K562 (cell line): ENCODE data around the gene ZBTB48. TPM values are rescaled to one million over a fixed set of nuclear protein-coding genes. Genes with fewer than 3 reads are reported as not detected.

ENCODE experiments used
- FOXJ3 ChIP-seq: sonication (generic); formaldehyde crosslinking; IDR thresholded peaks from 2 replicates; pipeline ENCODE4 v1.4.0; 2020; ENCODE audit warnings: mild to moderate bottlenecking, missing genetic modification reagents
- GABPA ChIP-seq: fragments of 200-800 bp; sonication (Bioruptor generic); conservative IDR thresholded peaks from 2 replicates; pipeline ENCODE4 v1.6.1; 2016; ENCODE audit warnings: low read depth, missing genetic modification characterization, missing compliant biosample characterization
- HNRNPH1 ChIP-seq: fragments of 200-400 bp; formaldehyde crosslinking; optimal IDR thresholded peaks from 2 replicates; pipeline ENCODE3; 2017; ENCODE audit warnings: low read depth, mild to moderate bottlenecking, low read length, moderate library complexity
- SAFB ChIP-seq: fragments of 200-400 bp; formaldehyde crosslinking; IDR thresholded peaks from 2 replicates; pipeline ENCODE4 v1.6.1; 2017; ENCODE audit warnings: low read depth, low read length, borderline replicate concordance
- SAP30 ChIP-seq: fragments of 200-600 bp; sonication (generic); IDR thresholded peaks from 2 replicates; pipeline ENCODE4 v1.6.1; 2012; ENCODE audit warnings: borderline replicate concordance, low read depth, mild to moderate bottlenecking, moderate library complexity, low read length, control low read depth, inconsistent platforms; ENCODE audit not compliant: insufficient read depth, poor library complexity, severe bottlenecking
- SIN3B ChIP-seq: fragments of 450-650 bp; IDR thresholded peaks from 2 replicates; pipeline ENCODE4 v1.6.1; 2017; ENCODE audit warnings: low read depth, mild to moderate bottlenecking, moderate library complexity
- ZBTB12 ChIP-seq: fragments of 250-450 bp; sonication (Bioruptor Pico); IDR thresholded peaks from 2 replicates; pipeline ENCODE4 v1.4.0; 2020
- ZMIZ1 ChIP-seq, 2 experiments: fragments of 150-350 bp in 1 of 2; IDR thresholded peaks; 2 replicates each; pipeline ENCODE4 v1.6.1; 2012 to 2016; ENCODE audit warnings: low read depth in 2 of 2, low read length in 2 of 2, mild to moderate bottlenecking in 1 of 2, moderate library complexity in 1 of 2
- ZNF655 ChIP-seq: fragments of 250-450 bp; sonication (Bioruptor Pico); IDR thresholded peaks from 2 replicates; pipeline ENCODE4 v1.5.0; 2021
- ZNF75A ChIP-seq: fragments of 450-650 bp; formaldehyde crosslinking; IDR thresholded peaks from 2 replicates; pipeline ENCODE4 v1.4.0; 2020; ENCODE audit warnings: mild to moderate bottlenecking
- polyA plus RNA-seq, 8 experiments: library from polyadenylated mRNA; depleted of rRNA in 4 of 8; stranded (reverse) in 5 of 8; unstranded in 3 of 8; fragments of >200 nt; fragmentation: Nextera tagmentation in 2 of 8; fragmentation: Illumina TruSeq in 1 of 8; extraction: Ambion mirVana in 2 of 8; extraction: Trizol in 1 of 8; gene quantifications; 2 replicates each; pipeline versions ENCODE4 v1.2.1 to v1.2.3, GENCODE V29; 2011 to 2014; ENCODE audit warnings: inconsistent platforms in 1 of 8, missing spikeins in 1 of 8
- total RNA-seq, 7 experiments: library from RNA; depleted of rRNA in 6 of 7; stranded (reverse); fragments of >200 nt in 6 of 7; fragmentation: Illumina TruSeq in 2 of 7; extraction: Trizol in 2 of 7; gene quantifications; 2 replicates each; pipeline versions ENCODE4 v1.2.1 to v1.2.3, GENCODE V29; 2011 to 2021; ENCODE audit warnings: low replicate concordance in 1 of 7
- TF ChIP-seq, protein P1 (sequence below): sonication (generic); formaldehyde crosslinking; IDR thresholded peaks from 2 replicates; pipeline ENCODE4 v1.8.1; 2022; ENCODE audit warnings: missing genetic modification reagents
- TF ChIP-seq, protein P2 (sequence below): fragments of 250-450 bp; sonication (Bioruptor Pico); IDR thresholded peaks from 2 replicates; pipeline ENCODE4 v1.4.0; 2020; ENCODE audit warnings: mild to moderate bottlenecking, moderate library complexity
- TF ChIP-seq, protein P3 (sequence below): fragments of 450-650 bp; formaldehyde crosslinking; conservative IDR thresholded peaks from 2 replicates; pipeline ENCODE4 v1.4.0; 2022; ENCODE audit warnings: mild to moderate bottlenecking, missing genetic modification characterization

The ZBTB48 gene
- total and polyA plus RNA-seq, 9 of the 15 experiments (the other 6 are each of a cell fraction or from before 2014, with no cell fraction given): 1.9 to 66.9 (median 29.5) TPM

GRCh38 chr1:6602669-6603237 is 23.0 kb downstream of the ZBTB48 start, which contains the start of gene KLHL21 (continued):
- TF ChIP-seq ZMIZ1 (IDR thresholded peaks at IDR 0.05; ENCODE audit: low read depth in 2 of 2, low read length in 2 of 2) (peak in 1 of 2 experiments; percentile 46; a peak in 2 of 4 replicates), SAFB (peak; percentile 79; the same call in 1 of the 2 replicates), SAP30 (no peak), SIN3B (peak; percentile 77; the same call in 1 of the 2 replicates), ZNF75A (CRISPR knock-in tag) (peak; percentile 7; the same call in 1 of the 2 replicates), GABPA (no peak), ZBTB12 (CRISPR knock-in tag) (peak; percentile 29; the same call in 1 of the 2 replicates), FOXJ3 (CRISPR knock-in tag) (no peak), HNRNPH1 (no peak), ZNF655 (CRISPR knock-in tag) (no peak)
- TF ChIP-seq, protein P1, sequence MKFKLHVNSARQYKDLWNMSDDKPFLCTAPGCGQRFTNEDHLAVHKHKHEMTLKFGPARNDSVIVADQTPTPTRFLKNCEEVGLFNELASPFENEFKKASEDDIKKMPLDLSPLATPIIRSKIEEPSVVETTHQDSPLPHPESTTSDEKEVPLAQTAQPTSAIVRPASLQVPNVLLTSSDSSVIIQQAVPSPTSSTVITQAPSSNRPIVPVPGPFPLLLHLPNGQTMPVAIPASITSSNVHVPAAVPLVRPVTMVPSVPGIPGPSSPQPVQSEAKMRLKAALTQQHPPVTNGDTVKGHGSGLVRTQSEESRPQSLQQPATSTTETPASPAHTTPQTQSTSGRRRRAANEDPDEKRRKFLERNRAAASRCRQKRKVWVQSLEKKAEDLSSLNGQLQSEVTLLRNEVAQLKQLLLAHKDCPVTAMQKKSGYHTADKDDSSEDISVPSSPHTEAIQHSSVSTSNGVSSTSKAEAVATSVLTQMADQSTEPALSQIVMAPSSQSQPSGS (CRISPR knock-in tag): 0 out of 2 replicates have a peak, but pooled peaks have one; percentile 73
- TF ChIP-seq, protein P2, sequence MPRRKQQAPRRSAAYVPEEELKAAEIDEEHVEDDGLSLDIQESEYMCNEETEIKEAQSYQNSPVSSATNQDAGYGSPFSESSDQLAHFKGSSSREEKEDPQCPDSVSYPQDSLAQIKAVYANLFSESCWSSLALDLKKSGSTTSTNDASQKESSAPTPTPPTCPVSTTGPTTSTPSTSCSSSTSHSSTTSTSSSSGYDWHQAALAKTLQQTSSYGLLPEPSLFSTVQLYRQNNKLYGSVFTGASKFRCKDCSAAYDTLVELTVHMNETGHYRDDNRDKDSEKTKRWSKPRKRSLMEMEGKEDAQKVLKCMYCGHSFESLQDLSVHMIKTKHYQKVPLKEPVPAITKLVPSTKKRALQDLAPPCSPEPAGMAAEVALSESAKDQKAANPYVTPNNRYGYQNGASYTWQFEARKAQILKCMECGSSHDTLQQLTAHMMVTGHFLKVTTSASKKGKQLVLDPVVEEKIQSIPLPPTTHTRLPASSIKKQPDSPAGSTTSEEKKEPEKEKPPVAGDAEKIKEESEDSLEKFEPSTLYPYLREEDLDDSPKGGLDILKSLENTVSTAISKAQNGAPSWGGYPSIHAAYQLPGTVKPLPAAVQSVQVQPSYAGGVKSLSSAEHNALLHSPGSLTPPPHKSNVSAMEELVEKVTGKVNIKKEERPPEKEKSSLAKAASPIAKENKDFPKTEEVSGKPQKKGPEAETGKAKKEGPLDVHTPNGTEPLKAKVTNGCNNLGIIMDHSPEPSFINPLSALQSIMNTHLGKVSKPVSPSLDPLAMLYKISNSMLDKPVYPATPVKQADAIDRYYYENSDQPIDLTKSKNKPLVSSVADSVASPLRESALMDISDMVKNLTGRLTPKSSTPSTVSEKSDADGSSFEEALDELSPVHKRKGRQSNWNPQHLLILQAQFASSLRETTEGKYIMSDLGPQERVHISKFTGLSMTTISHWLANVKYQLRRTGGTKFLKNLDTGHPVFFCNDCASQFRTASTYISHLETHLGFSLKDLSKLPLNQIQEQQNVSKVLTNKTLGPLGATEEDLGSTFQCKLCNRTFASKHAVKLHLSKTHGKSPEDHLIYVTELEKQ: no peak
- TF ChIP-seq, protein P3, sequence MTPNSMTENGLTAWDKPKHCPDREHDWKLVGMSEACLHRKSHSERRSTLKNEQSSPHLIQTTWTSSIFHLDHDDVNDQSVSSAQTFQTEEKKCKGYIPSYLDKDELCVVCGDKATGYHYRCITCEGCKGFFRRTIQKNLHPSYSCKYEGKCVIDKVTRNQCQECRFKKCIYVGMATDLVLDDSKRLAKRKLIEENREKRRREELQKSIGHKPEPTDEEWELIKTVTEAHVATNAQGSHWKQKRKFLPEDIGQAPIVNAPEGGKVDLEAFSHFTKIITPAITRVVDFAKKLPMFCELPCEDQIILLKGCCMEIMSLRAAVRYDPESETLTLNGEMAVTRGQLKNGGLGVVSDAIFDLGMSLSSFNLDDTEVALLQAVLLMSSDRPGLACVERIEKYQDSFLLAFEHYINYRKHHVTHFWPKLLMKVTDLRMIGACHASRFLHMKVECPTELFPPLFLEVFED (CRISPR knock-in tag): no peak
